ENCODE results near the gene SCN3B. TPM values are rescaled to one million over a fixed set of nuclear protein-coding genes. Genes with fewer than 3 reads are reported as not detected.

Gene SCN3B
- total RNA-seq, 1 donor from 2014 or later: 8.9 TPM

GRCh38 chr11:123588864-123589262 is 65.6 kb downstream of the SCN3B start:
- Histone ChIP-seq H3K9me3 (ENCODE audit: control insufficient read depth in 3 of 3, low read length in 3 of 3) (no peaks in the 10 kb centered on the region), H3K27ac (ENCODE audit: low read depth, low read length) (no peak overlapping the region), H3K36me3 (ENCODE audit: control insufficient read depth in 3 of 3, insufficient read depth in 3 of 3, low read length in 3 of 3) (no peaks in the 10 kb centered on the region), H3K9ac (ENCODE audit: low read depth in 1 of 3, low read length in 3 of 3) (no peak overlapping the region), H3K27me3 (ENCODE audit: control insufficient read depth in 3 of 3, insufficient read depth in 3 of 3, low read length in 3 of 3) (no peaks in the 10 kb centered on the region), H3K4me3 (ENCODE audit: low read length in 3 of 3) (no peak overlapping the region), H3K4me1 (ENCODE audit: control insufficient read depth in 3 of 3, insufficient read depth in 3 of 3, low read length in 3 of 3) (peaks cover 52 to 59% (median 59%) of the 10 kb centered on the region in 3 donors)

GRCh38 chr11:123588117-123588863 is 66.1 kb downstream of the SCN3B start:
- Histone ChIP-seq H3K36me3 (ENCODE audit: control insufficient read depth in 3 of 3, insufficient read depth in 3 of 3, low read length in 3 of 3) (no peaks in the 10 kb centered on the region), H3K9me3 (ENCODE audit: control insufficient read depth in 3 of 3, low read length in 3 of 3) (no peaks in the 10 kb centered on the region), H3K27me3 (ENCODE audit: control insufficient read depth in 3 of 3, insufficient read depth in 3 of 3, low read length in 3 of 3) (no peaks in the 10 kb centered on the region), H3K4me3 (ENCODE audit: low read length in 3 of 3) (no peak overlapping the region), H3K9ac (ENCODE audit: low read depth in 1 of 3, low read length in 3 of 3) (no peak overlapping the region), H3K27ac (ENCODE audit: low read depth, low read length) (no peak overlapping the region), H3K4me1 (ENCODE audit: control insufficient read depth in 3 of 3, insufficient read depth in 3 of 3, low read length in 3 of 3) (peaks cover 46 to 55% (median 55%) of the 10 kb centered on the region in 3 donors)

GRCh38 chr11:123587559-123587958 is 66.9 kb downstream of the SCN3B start:
- no peak overlapping the region for H3K4me3 ChIP-seq (ENCODE audit: low read length in 3 of 3)
- no peak overlapping the region for H3K27ac ChIP-seq (ENCODE audit: low read depth, low read length)
- H3K9ac ChIP-seq (ENCODE audit: low read depth in 1 of 3, low read length in 3 of 3): no peak overlapping the region
- H3K27me3 ChIP-seq (ENCODE audit: control insufficient read depth in 3 of 3, insufficient read depth in 3 of 3, low read length in 3 of 3): no peaks in the 10 kb centered on the region
- H3K4me1 ChIP-seq (ENCODE audit: control insufficient read depth in 3 of 3, insufficient read depth in 3 of 3, low read length in 3 of 3): peaks cover 42 to 51% (median 49%) of the 10 kb centered on the region in 3 donors
- no peaks in the 10 kb centered on the region for H3K36me3 ChIP-seq (ENCODE audit: control insufficient read depth in 3 of 3, insufficient read depth in 3 of 3, low read length in 3 of 3)
- H3K9me3 ChIP-seq (ENCODE audit: control insufficient read depth in 3 of 3, low read length in 3 of 3): no peaks in the 10 kb centered on the region

- no peak overlapping the region for H3K9ac ChIP-seq (ENCODE audit: low read depth in 1 of 3, low read length in 3 of 3)
- no peak overlapping the region for H3K4me3 ChIP-seq (ENCODE audit: low read length in 3 of 3)
- no peak overlapping the region for H3K27ac ChIP-seq (ENCODE audit: low read depth, low read length)
- peaks cover 39 to 45% (median 44%) of the 10 kb centered on the region in 3 donors for H3K4me1 ChIP-seq (ENCODE audit: control insufficient read depth in 3 of 3, insufficient read depth in 3 of 3, low read length in 3 of 3)
- no peaks in the 10 kb centered on the region for H3K36me3 ChIP-seq (ENCODE audit: control insufficient read depth in 3 of 3, insufficient read depth in 3 of 3, low read length in 3 of 3)
- H3K27me3 ChIP-seq (ENCODE audit: control insufficient read depth in 3 of 3, insufficient read depth in 3 of 3, low read length in 3 of 3): no peaks in the 10 kb centered on the region
- no peaks in the 10 kb centered on the region for H3K9me3 ChIP-seq (ENCODE audit: control insufficient read depth in 3 of 3, low read length in 3 of 3)
Observed at GRCh38 chr11:123587044-123587443, 67.4 kb downstream of the SCN3B start.

GRCh38 chr11:123586568-123586967 is 67.9 kb downstream of the SCN3B start:
- no peak overlapping the region for H3K9ac ChIP-seq (ENCODE audit: low read depth in 1 of 3, low read length in 3 of 3)
- H3K4me3 ChIP-seq (ENCODE audit: low read length in 3 of 3): no peak overlapping the region
- no peaks in the 10 kb centered on the region for H3K27me3 ChIP-seq (ENCODE audit: control insufficient read depth in 3 of 3, insufficient read depth in 3 of 3, low read length in 3 of 3)
- no peak overlapping the region for H3K27ac ChIP-seq (ENCODE audit: low read depth, low read length)
- H3K9me3 ChIP-seq (ENCODE audit: control insufficient read depth in 3 of 3, low read length in 3 of 3): no peaks in the 10 kb centered on the region
- H3K4me1 ChIP-seq (ENCODE audit: control insufficient read depth in 3 of 3, insufficient read depth in 3 of 3, low read length in 3 of 3): peaks cover 34 to 41% (median 41%) of the 10 kb centered on the region in 3 donors
- no peaks in the 10 kb centered on the region for H3K36me3 ChIP-seq (ENCODE audit: control insufficient read depth in 3 of 3, insufficient read depth in 3 of 3, low read length in 3 of 3)

- Histone ChIP-seq H3K4me1 (ENCODE audit: control insufficient read depth in 3 of 3, insufficient read depth in 3 of 3, low read length in 3 of 3) (peaks cover 26 to 32% (median 32%) of the 10 kb centered on the region in 3 donors), H3K27me3 (ENCODE audit: control insufficient read depth in 3 of 3, insufficient read depth in 3 of 3, low read length in 3 of 3) (no peaks in the 10 kb centered on the region), H3K27ac (ENCODE audit: low read depth, low read length) (no peak overlapping the region), H3K9me3 (ENCODE audit: control insufficient read depth in 3 of 3, low read length in 3 of 3) (no peaks in the 10 kb centered on the region), H3K4me3 (ENCODE audit: low read length in 3 of 3) (no peak overlapping the region), H3K9ac (ENCODE audit: low read depth in 1 of 3, low read length in 3 of 3) (peak overlapping the region in 1 of 3 donors; percentile 16), H3K36me3 (ENCODE audit: control insufficient read depth in 3 of 3, insufficient read depth in 3 of 3, low read length in 3 of 3) (no peaks in the 10 kb centered on the region)
Observed at GRCh38 chr11:123585706-123586105, 68.7 kb downstream of the SCN3B start.

- Histone ChIP-seq H3K27me3 (ENCODE audit: control insufficient read depth in 3 of 3, insufficient read depth in 3 of 3, low read length in 3 of 3) (no peaks in the 10 kb centered on the region), H3K9ac (ENCODE audit: low read depth in 1 of 3, low read length in 3 of 3) (peak overlapping the region in 2 of 3 donors; percentile 16 to 33), H3K4me1 (ENCODE audit: control insufficient read depth in 3 of 3, insufficient read depth in 3 of 3, low read length in 3 of 3) (peaks cover 26 to 32% (median 30%) of the 10 kb centered on the region in 3 donors), H3K36me3 (ENCODE audit: control insufficient read depth in 3 of 3, insufficient read depth in 3 of 3, low read length in 3 of 3) (no peaks in the 10 kb centered on the region), H3K27ac (ENCODE audit: low read depth, low read length) (no peak overlapping the region), H3K9me3 (ENCODE audit: control insufficient read depth in 3 of 3, low read length in 3 of 3) (no peaks in the 10 kb centered on the region), H3K4me3 (ENCODE audit: low read length in 3 of 3) (no peak overlapping the region)
Observed at GRCh38 chr11:123585206-123585605, 69.2 kb downstream of the SCN3B start.

- Histone ChIP-seq H3K4me1 (ENCODE audit: control insufficient read depth in 3 of 3, insufficient read depth in 3 of 3, low read length in 3 of 3) (peaks cover 26 to 28% (median 26%) of the 10 kb centered on the region in 3 donors), H3K9ac (ENCODE audit: low read depth in 1 of 3, low read length in 3 of 3) (peak overlapping the region in 1 of 3 donors; percentile 33), H3K4me3 (ENCODE audit: low read length in 3 of 3) (no peak overlapping the region), H3K9me3 (ENCODE audit: control insufficient read depth in 3 of 3, low read length in 3 of 3) (no peaks in the 10 kb centered on the region), H3K36me3 (ENCODE audit: control insufficient read depth in 3 of 3, insufficient read depth in 3 of 3, low read length in 3 of 3) (no peaks in the 10 kb centered on the region), H3K27ac (ENCODE audit: low read depth, low read length) (no peak overlapping the region), H3K27me3 (ENCODE audit: control insufficient read depth in 3 of 3, insufficient read depth in 3 of 3, low read length in 3 of 3) (peaks cover 0 to 4% (median 0%) of the 10 kb centered on the region in 3 donors)
Observed at GRCh38 chr11:123584737-123585136, 69.7 kb downstream of the SCN3B start.

GRCh38 chr11:123584186-123584585 is 70.2 kb downstream of the SCN3B start:
- H3K9me3 ChIP-seq (ENCODE audit: control insufficient read depth in 3 of 3, low read length in 3 of 3): no peaks in the 10 kb centered on the region
- H3K4me3 ChIP-seq (ENCODE audit: low read length in 3 of 3): no peak overlapping the region
- no peaks in the 10 kb centered on the region for H3K36me3 ChIP-seq (ENCODE audit: control insufficient read depth in 3 of 3, insufficient read depth in 3 of 3, low read length in 3 of 3)
- H3K27me3 ChIP-seq (ENCODE audit: control insufficient read depth in 3 of 3, insufficient read depth in 3 of 3, low read length in 3 of 3): peaks cover 0 to 6% (median 0%) of the 10 kb centered on the region in 3 donors
- no peak overlapping the region for H3K9ac ChIP-seq (ENCODE audit: low read depth in 1 of 3, low read length in 3 of 3)
- H3K27ac ChIP-seq (ENCODE audit: low read depth, low read length): no peak overlapping the region
- peaks cover 23 to 26% (median 23%) of the 10 kb centered on the region in 3 donors for H3K4me1 ChIP-seq (ENCODE audit: control insufficient read depth in 3 of 3, insufficient read depth in 3 of 3, low read length in 3 of 3)

GRCh38 chr11:123582992-123583504 is 71.4 kb downstream of the SCN3B start:
- Histone ChIP-seq H3K9ac (ENCODE audit: low read depth in 1 of 3, low read length in 3 of 3) (no peak overlapping the region), H3K36me3 (ENCODE audit: control insufficient read depth in 3 of 3, insufficient read depth in 3 of 3, low read length in 3 of 3) (no peaks in the 10 kb centered on the region), H3K4me1 (ENCODE audit: control insufficient read depth in 3 of 3, insufficient read depth in 3 of 3, low read length in 3 of 3) (peaks cover 21 to 23% (median 23%) of the 10 kb centered on the region in 3 donors), H3K27me3 (ENCODE audit: control insufficient read depth in 3 of 3, insufficient read depth in 3 of 3, low read length in 3 of 3) (peaks cover 0 to 6% (median 4%) of the 10 kb centered on the region in 3 donors), H3K27ac (ENCODE audit: low read depth, low read length) (no peak overlapping the region), H3K9me3 (ENCODE audit: control insufficient read depth in 3 of 3, low read length in 3 of 3) (no peaks in the 10 kb centered on the region), H3K4me3 (ENCODE audit: low read length in 3 of 3) (no peak overlapping the region)
